ENCODE results near the gene EYA2.
"Not testable (repeated sequence)": the region's sequence is repeated elsewhere in the genome, so short reads cannot be mapped to it uniquely, and the experiment has no call there.

The EYA2 gene

GRCh38 chr20:47204850-47205122 lies 310.1 kb downstream of the EYA2 start:
- not testable (repeated sequence) for DNase-seq (ENCODE audit: low read depth, low spot score)

DNA sequence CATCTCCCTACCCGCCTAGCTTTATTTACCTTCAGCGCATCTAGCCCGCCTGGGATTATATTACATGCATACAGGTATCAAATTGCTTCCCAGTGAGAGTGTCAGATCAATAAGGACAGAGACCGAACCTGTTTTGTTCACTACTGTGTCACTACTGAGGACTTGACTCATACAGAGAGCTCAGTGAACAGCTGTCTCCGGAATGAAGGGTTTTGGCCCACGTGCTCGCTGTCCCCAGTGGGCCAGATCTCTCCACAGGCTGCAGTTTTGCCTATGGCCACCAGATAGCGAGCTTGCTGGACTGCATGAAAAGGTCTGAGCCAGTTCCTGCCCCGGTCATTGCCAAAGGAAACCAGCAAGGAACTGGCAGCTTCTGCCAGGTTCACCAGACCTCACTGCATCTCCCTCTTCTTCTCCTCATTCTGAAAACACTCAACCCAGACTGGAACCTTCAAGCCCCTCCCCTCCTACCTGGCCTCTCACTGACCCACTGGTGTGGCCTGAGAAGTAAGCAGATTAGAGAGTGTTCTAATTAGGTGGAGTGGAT lies 311.0 kb downstream of the EYA2 start:
- no peak for DNase-seq (ENCODE audit: low read depth, low spot score)

GRCh38 chr20:47206552-47206951 lies 311.9 kb downstream of the EYA2 start:
- not testable (repeated sequence) for DNase-seq (ENCODE audit: low read depth, low spot score)

DNA sequence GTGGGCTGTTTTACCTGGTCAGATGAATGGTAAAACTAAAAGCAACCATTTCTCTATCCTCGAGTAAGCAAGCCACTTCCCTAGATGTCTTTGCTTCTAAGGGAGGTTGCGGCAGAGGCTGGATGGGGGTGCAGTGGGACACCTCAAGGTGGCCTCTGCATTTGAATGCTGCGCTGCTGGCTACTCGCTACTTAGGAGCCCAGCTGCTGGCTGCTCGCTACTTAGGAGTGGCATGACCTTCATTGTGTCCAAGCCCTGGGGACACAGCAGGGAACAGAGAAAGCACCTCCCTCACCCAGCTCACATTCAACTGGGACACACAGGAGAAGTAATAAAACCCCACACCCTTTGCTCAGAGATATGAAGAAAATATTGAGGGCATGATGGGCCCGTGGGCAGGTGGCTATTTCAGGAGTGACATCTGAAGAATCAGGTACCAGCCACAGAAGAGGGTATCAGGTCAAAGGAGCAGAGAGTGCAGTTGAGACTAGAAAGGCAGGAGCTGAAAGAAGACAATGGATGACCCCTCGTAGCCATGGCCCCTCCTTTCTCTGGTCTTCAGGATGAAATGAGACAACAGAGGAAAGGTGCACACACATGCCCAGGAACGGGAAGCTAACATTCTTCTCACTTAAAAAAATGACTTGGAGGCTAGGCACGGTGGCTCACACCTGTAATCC lies 312.5 kb downstream of the EYA2 start:
- no peak for DNase-seq (ENCODE audit: low read depth, low spot score)

- no peak for DNase-seq (ENCODE audit: low read depth, low spot score)
These were observed 314.0 kb downstream of the EYA2 start for GRCh38 chr20:47208534-47209174.

DNA sequence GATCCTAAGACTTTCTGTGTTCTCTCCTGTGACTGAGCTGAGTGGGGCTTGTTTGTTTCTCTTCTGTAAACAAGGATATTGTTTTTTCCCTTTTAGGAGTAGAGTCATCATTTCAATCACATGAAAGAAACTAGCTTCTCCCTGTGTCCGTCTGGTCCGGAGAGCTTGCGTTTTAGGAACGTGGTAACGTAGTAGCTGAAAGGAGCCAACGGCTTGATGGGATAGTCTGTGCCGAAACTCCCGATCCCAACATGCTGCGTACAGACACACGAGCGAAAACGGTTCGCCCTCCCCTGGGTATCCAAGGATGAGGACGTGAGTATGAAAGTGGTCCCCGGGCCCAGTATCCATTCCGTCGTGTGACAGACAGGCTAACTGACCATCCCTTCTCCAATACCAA lies 315.3 kb downstream of the EYA2 start:
- DNase-seq (ENCODE audit: low read depth, low spot score) = no peak

- DNase-seq (ENCODE audit: low read depth, low spot score) = no peak
These were observed 315.8 kb downstream of the EYA2 start for GRCh38 chr20:47210470-47210869.

GRCh38 chr20:47211036-47211435 lies 316.4 kb downstream of the EYA2 start:
- no peak for DNase-seq (ENCODE audit: low read depth, low spot score)

DNA sequence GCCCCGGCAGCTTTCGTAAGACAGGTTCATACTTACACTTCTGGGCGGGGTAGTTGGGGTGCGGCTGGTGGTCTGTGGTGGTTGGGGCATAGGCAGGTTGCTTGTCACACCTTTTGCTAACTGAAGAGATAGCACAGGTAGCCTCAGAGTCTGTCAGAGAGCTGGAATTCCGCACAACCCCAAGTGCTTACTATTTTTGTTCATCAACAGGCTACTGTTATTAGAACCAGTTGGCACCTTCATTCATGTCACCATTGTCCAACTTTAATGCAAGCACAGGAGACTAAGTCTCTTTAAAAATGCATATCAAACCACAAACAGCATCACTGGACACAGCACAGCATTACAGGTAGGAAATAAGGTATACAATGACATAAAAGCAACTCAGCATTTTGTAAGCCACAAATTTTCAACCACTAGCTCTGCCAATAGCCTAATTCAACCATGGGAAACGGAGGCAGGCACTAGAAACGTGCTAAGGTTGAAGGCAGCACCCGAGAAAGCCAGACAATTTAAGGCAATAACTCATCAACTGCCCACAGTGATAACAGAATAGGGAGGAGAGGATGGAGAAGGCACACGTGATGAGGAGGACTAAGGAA lies 318.1 kb downstream of the EYA2 start:
- no peak for DNase-seq (ENCODE audit: low read depth, low spot score)

DNA sequence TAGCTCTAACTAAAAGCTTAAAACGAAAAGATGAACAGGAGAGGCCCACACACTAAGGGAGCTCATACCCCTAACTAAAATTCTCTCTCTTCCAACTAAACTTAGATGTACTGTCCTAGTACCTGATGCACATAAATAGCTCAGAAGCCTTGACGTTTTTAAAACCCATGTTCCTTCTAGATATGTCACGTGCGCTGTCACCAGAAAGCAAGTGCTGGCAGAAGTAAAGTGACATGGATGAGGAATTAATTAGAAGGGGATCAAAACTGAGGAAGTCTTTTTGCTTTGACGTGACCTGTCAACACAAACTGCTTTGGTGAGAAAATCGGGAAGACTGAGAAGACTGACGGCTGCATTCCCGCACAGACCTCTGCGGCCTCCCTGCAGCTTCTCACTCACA lies 319.3 kb downstream of the EYA2 start:
- no peak for DNase-seq (ENCODE audit: low read depth, low spot score)

GRCh38 chr20:47215653-47216397 lies 321.2 kb downstream of the EYA2 start:
- no peak for DNase-seq (ENCODE audit: low read depth, low spot score)

DNA sequence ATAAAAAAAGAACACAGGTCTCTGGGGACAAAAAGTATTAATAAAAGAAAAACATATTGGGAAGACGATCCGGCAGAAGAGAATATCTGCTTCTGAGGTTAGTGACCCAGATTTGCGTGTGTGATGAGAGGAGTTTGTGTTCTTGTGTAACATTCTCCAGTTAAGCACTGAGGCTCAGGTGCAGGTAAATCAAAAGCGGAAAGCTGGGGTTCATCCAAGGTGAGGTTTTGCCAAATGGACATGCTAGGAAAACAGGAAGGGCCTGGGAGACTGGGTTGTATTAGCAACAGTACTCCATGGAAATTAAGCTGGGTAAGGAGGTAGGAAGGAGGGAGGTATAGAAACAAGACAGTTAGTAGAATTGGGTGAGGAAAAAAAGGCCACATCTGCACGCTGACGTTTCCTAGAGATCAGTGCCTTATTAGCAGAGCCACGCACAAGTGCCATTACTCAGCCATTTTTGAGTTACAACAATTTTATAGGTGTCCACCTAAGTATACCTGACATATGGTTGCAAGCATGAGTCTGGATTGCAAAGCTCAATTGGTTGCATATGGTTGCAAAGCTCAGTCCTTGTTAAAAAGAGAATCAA lies 322.3 kb downstream of the EYA2 start:
- no peak for DNase-seq (ENCODE audit: low read depth, low spot score)

GRCh38 chr20:47217482-47218446 lies 323.1 kb downstream of the EYA2 start:
- no peak for DNase-seq (ENCODE audit: low read depth, low spot score)

GRCh38 chr20:47220161-47220582 lies 325.5 kb downstream of the EYA2 start:
- DNase-seq (ENCODE audit: low read depth, low spot score) = no peak

GRCh38 chr20:47221036-47221625 lies 326.5 kb downstream of the EYA2 start:
- DNase-seq (ENCODE audit: low read depth, low spot score) = no peak

- DNase-seq (ENCODE audit: low read depth, low spot score) = no peak
These were observed 328.0 kb downstream of the EYA2 start for GRCh38 chr20:47222468-47223119.

- DNase-seq (ENCODE audit: low read depth, low spot score) = no peak
These were observed 329.3 kb downstream of the EYA2 start for GRCh38 chr20:47223896-47224295.

GRCh38 chr20:47224300-47224791 lies 329.7 kb downstream of the EYA2 start:
- DNase-seq (ENCODE audit: low read depth, low spot score) = no peak

DNA sequence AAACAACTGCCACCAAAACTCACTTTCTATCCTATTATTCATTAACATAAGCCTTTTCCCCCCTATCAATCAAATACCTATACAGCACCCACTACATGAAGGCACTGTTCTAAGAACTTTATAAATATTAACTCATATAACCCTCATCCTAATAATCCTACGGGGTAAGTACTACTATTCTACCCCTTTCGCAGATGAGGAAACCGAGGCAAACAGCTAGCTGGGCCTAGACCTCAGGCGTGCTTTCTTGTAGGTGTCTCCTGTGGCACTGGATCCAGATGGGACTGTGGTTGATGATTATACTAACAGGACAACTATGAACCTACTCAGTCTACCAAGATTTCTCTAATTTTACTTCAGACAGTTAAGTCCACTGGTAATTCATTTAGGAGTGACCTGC lies 330.2 kb downstream of the EYA2 start:
- DNase-seq (ENCODE audit: low read depth, low spot score) = no peak

- no peak for DNase-seq (ENCODE audit: low read depth, low spot score)
These were observed 330.8 kb downstream of the EYA2 start for GRCh38 chr20:47225458-47225857.
